Stimulated activated memory B cell treated with anti-CD40 and anti-IgM and Interleukin-4, amounts not matched to agents 10 μg/mL and 1 μg/mL and 100 μg/mL, for 72 hours (primary cell): ENCODE data around the gene ADIRF.
"Not testable (repeated sequence)": the region's sequence is repeated elsewhere in the genome, so short reads cannot be mapped to it uniquely, and the experiment has no call there.

Experiments used
- ATAC-seq: fragments of 150-1000 bp; cut with Tn5 transposase; 2 replicates; pipeline ENCODE4 v1.10.0; 2021
- H3K27ac Mint-ChIP-seq: one replicate; pipeline ENCODE4 v1.8.0; 2022; ENCODE audit warnings: mild to moderate bottlenecking, mixed read lengths
- H3K27me3 Mint-ChIP-seq: one replicate; pipeline ENCODE4 v1.8.0; 2022; ENCODE audit warnings: mixed read lengths
- H3K36me3 Mint-ChIP-seq: one replicate; pipeline ENCODE4 v1.8.0; 2022; ENCODE audit warnings: mixed read lengths
- H3K4me1 Mint-ChIP-seq: one replicate; pipeline ENCODE4 v1.8.0; 2022; ENCODE audit warnings: mixed read lengths
- H3K4me3 Mint-ChIP-seq: one replicate; pipeline ENCODE4 v1.8.0; 2022; ENCODE audit warnings: mild to moderate bottlenecking, moderate library complexity, mixed read lengths
- H3K9me3 Mint-ChIP-seq: one replicate; pipeline ENCODE4 v1.8.0; 2022; ENCODE audit warnings: mixed read lengths

The ADIRF gene

GRCh38 chr10:86943316-86944030 is 24.8 kb upstream of the ADIRF start:
- Mint-ChIP-seq H3K9me3 (no peaks in the 10 kb centered on the region), H3K4me3 (no peak overlapping the region), H3K36me3 (no peaks in the 10 kb centered on the region), H3K4me1 (no peaks in the 10 kb centered on the region), H3K27ac (no peak overlapping the region), H3K27me3 (peaks cover 19% of the 10 kb centered on the region)
- ATAC-seq, result no peak

GRCh38 chr10:86944031-86944419 is 24.3 kb upstream of the ADIRF start:
- Mint-ChIP-seq H3K4me3 (no peak overlapping the region), H3K27me3 (peaks cover 21% of the 10 kb centered on the region), H3K27ac (no peak overlapping the region), H3K9me3 (no peaks in the 10 kb centered on the region), H3K36me3 (no peaks in the 10 kb centered on the region), H3K4me1 (no peaks in the 10 kb centered on the region)
- ATAC-seq, result no peak

GRCh38 chr10:86944471-86944870 is 23.8 kb upstream of the ADIRF start:
- no peak overlapping the region for H3K27ac Mint-ChIP-seq
- H3K36me3 Mint-ChIP-seq, result no peaks in the 10 kb centered on the region
- no peaks in the 10 kb centered on the region for H3K9me3 Mint-ChIP-seq
- H3K27me3 Mint-ChIP-seq, result peaks cover 21% of the 10 kb centered on the region
- no peaks in the 10 kb centered on the region for H3K4me1 Mint-ChIP-seq
- no peak for ATAC-seq
- H3K4me3 Mint-ChIP-seq, result no peak overlapping the region

GRCh38 chr10:86944907-86945306 is 23.4 kb upstream of the ADIRF start:
- H3K4me3 Mint-ChIP-seq, result no peak overlapping the region
- H3K36me3 Mint-ChIP-seq, result no peaks in the 10 kb centered on the region
- H3K27me3 Mint-ChIP-seq, result peaks cover 21% of the 10 kb centered on the region
- H3K27ac Mint-ChIP-seq, result no peak overlapping the region
- ATAC-seq, result no peak
- H3K4me1 Mint-ChIP-seq, result no peaks in the 10 kb centered on the region
- no peaks in the 10 kb centered on the region for H3K9me3 Mint-ChIP-seq

- Mint-ChIP-seq H3K4me1 (no peaks in the 10 kb centered on the region), H3K9me3 (no peaks in the 10 kb centered on the region), H3K27me3 (peaks cover 21% of the 10 kb centered on the region), H3K27ac (no peak overlapping the region), H3K36me3 (no peaks in the 10 kb centered on the region), H3K4me3 (no peak overlapping the region)
- ATAC-seq, result no peak
Observed at GRCh38 chr10:86945361-86946212, 22.7 kb upstream of the ADIRF start.

GRCh38 chr10:86946213-86947155 is 21.8 kb upstream of the ADIRF start:
- peaks cover 21% of the 10 kb centered on the region for H3K27me3 Mint-ChIP-seq
- no peak overlapping the region for H3K4me3 Mint-ChIP-seq
- H3K4me1 Mint-ChIP-seq, result no peaks in the 10 kb centered on the region
- ATAC-seq, result no peak
- H3K9me3 Mint-ChIP-seq, result no peaks in the 10 kb centered on the region
- no peak overlapping the region for H3K27ac Mint-ChIP-seq
- no peaks in the 10 kb centered on the region for H3K36me3 Mint-ChIP-seq

- H3K9me3 Mint-ChIP-seq, ATAC-seq, H3K4me3 Mint-ChIP-seq, H3K4me1 Mint-ChIP-seq, H3K36me3 Mint-ChIP-seq, H3K27ac Mint-ChIP-seq: not testable (repeated sequence)
- H3K27me3 Mint-ChIP-seq, result peaks cover 21% of the 10 kb centered on the region
Observed at GRCh38 chr10:86947806-86948205, 20.5 kb upstream of the ADIRF start.

- ATAC-seq, result no peak
- H3K9me3 Mint-ChIP-seq, result peaks cover 8% of the 10 kb centered on the region
- H3K4me1 Mint-ChIP-seq, result no peaks in the 10 kb centered on the region
- H3K27me3 Mint-ChIP-seq, result peaks cover 21% of the 10 kb centered on the region
- no peak overlapping the region for H3K27ac Mint-ChIP-seq
- H3K4me3 Mint-ChIP-seq, result no peak overlapping the region
- H3K36me3 Mint-ChIP-seq, result no peaks in the 10 kb centered on the region
Observed at GRCh38 chr10:86950349-86950748, 17.9 kb upstream of the ADIRF start.

GRCh38 chr10:86951184-86951761 is 17.0 kb upstream of the ADIRF start:
- Mint-ChIP-seq H3K36me3 (no peaks in the 10 kb centered on the region), H3K4me1 (no peaks in the 10 kb centered on the region), H3K4me3 (no peak overlapping the region), H3K27ac (no peak overlapping the region), H3K27me3 (peaks cover 19% of the 10 kb centered on the region), H3K9me3 (peaks cover 8% of the 10 kb centered on the region)
- no peak for ATAC-seq

- H3K4me1 Mint-ChIP-seq, result no peaks in the 10 kb centered on the region
- H3K27ac Mint-ChIP-seq, result no peak overlapping the region
- H3K4me3 Mint-ChIP-seq, result no peak overlapping the region
- ATAC-seq, result no peak
- H3K27me3 Mint-ChIP-seq, result peaks cover 13% of the 10 kb centered on the region
- H3K36me3 Mint-ChIP-seq, result no peaks in the 10 kb centered on the region
- H3K9me3 Mint-ChIP-seq, result peaks cover 8% of the 10 kb centered on the region
Observed at GRCh38 chr10:86952106-86952505, 16.2 kb upstream of the ADIRF start.

- not testable (repeated sequence) for H3K4me3 Mint-ChIP-seq, H3K36me3 Mint-ChIP-seq, H3K9me3 Mint-ChIP-seq, H3K27ac Mint-ChIP-seq, H3K4me1 Mint-ChIP-seq, ATAC-seq
- H3K27me3 Mint-ChIP-seq, result peaks cover 17% of the 10 kb centered on the region
Observed at GRCh38 chr10:86952697-86953096, 15.6 kb upstream of the ADIRF start.

- H3K4me1 Mint-ChIP-seq, result no peaks in the 10 kb centered on the region
- H3K27me3 Mint-ChIP-seq, result peaks cover 8% of the 10 kb centered on the region
- ATAC-seq, result no peak
- H3K4me3 Mint-ChIP-seq, result no peak overlapping the region
- H3K27ac Mint-ChIP-seq, result no peak overlapping the region
- no peaks in the 10 kb centered on the region for H3K36me3 Mint-ChIP-seq
- H3K9me3 Mint-ChIP-seq, result peaks cover 8% of the 10 kb centered on the region
Observed at GRCh38 chr10:86953747-86954680, 14.3 kb upstream of the ADIRF start.

- Mint-ChIP-seq H3K4me1 (no peaks in the 10 kb centered on the region), H3K9me3 (peaks cover 8% of the 10 kb centered on the region), H3K27ac (no peak overlapping the region), H3K27me3 (peaks cover 8% of the 10 kb centered on the region), H3K4me3 (no peak overlapping the region), H3K36me3 (no peaks in the 10 kb centered on the region)
- no peak for ATAC-seq
Observed at GRCh38 chr10:86954681-86955500, 13.4 kb upstream of the ADIRF start.
